HepG2 (cell line): ENCODE results near the gene SLC29A1. TPM values are rescaled to one million over a fixed set of nuclear protein-coding genes. Genes with fewer than 3 reads are reported as not detected.

Source experiments
- CCAR2 ChIP-seq: fragments of 200-400 bp; formaldehyde crosslinking; optimal IDR thresholded peaks from 2 replicates; pipeline ENCODE3; 2018; ENCODE audit warnings: low read depth, mild to moderate bottlenecking, low read length, moderate library complexity
- FIP1L1 ChIP-seq: fragments of 200-400 bp; formaldehyde crosslinking; IDR thresholded peaks from 2 replicates; pipeline ENCODE4 v1.6.1; 2018; ENCODE audit warnings: low read depth, mild to moderate bottlenecking, low read length, moderate library complexity, borderline replicate concordance; ENCODE audit not compliant: insufficient read depth
- GPN1 ChIP-seq: sonication (generic); formaldehyde crosslinking; IDR thresholded peaks from 2 replicates; pipeline ENCODE4 v1.5.1; 2020; ENCODE audit warnings: missing genetic modification reagents, borderline replicate concordance
- HNF4G ChIP-seq, 2 experiments: sonication (generic) in 1 of 2; formaldehyde crosslinking in 1 of 2; IDR thresholded peaks; 2 replicates each; pipeline versions ENCODE4 v1.4.0 to v1.6.1; 2011 to 2020; ENCODE audit warnings: borderline replicate concordance in 2 of 2, low read depth in 2 of 2, mild to moderate bottlenecking in 2 of 2, low read length in 1 of 2, missing genetic modification reagents in 1 of 2, moderate library complexity in 1 of 2
- KMT2B ChIP-seq: IDR thresholded peaks from 2 replicates; pipeline ENCODE4 v1.6.1; 2016; ENCODE audit warnings: missing genetic modification reagents, missing compliant biosample characterization
- PHF21A ChIP-seq: sonication (generic); formaldehyde crosslinking; IDR thresholded peaks from 2 replicates; pipeline ENCODE4 v1.5.0; 2020; ENCODE audit warnings: mild to moderate bottlenecking, missing genetic modification reagents
- TARDBP ChIP-seq: sonication (generic); formaldehyde crosslinking; IDR thresholded peaks from 2 replicates; pipeline ENCODE4 v1.8.0; 2022; ENCODE audit warnings: mild to moderate bottlenecking, missing genetic modification reagents
- TEAD2 ChIP-seq: sonication (generic); formaldehyde crosslinking; IDR thresholded peaks from 2 replicates; pipeline ENCODE4 v1.9.0; 2021; ENCODE audit warnings: missing genetic modification reagents
- ZNF556 ChIP-seq: sonication (generic); formaldehyde crosslinking; IDR thresholded peaks from 2 replicates; pipeline ENCODE4 v1.4.0; 2020; ENCODE audit warnings: mild to moderate bottlenecking, missing genetic modification reagents, borderline replicate concordance
- polyA plus RNA-seq, 8 experiments: library from polyadenylated mRNA; depleted of rRNA in 3 of 8; stranded (reverse) in 7 of 8; unstranded in 1 of 8; fragments of >200 nt; fragmentation: Illumina TruSeq in 4 of 8; extraction: Trizol in 4 of 8; gene quantifications; 2 replicates each; pipeline versions ENCODE4 v1.2.1 to v1.2.3, GENCODE V29; 2011 to 2016; ENCODE audit warnings: low read depth in 4 of 8, missing spikeins in 1 of 8, mixed read lengths in 1 of 8; ENCODE audit not compliant: insufficient read depth in 1 of 8
- total RNA-seq, 5 experiments: library from RNA; depleted of rRNA; stranded (reverse); fragments of >200 nt; fragmentation: Illumina TruSeq; extraction: Trizol; gene quantifications; 2 replicates each; pipeline ENCODE4 v1.2.3, GENCODE V29; 2016; ENCODE audit warnings: low read depth in 1 of 5
- TF ChIP-seq, protein P1 (sequence below): sonication (generic); formaldehyde crosslinking; IDR thresholded peaks from 2 replicates; pipeline ENCODE4 v1.4.0; 2020; ENCODE audit warnings: missing genetic modification reagents
- TF ChIP-seq, protein P2 (sequence below): sonication (generic); formaldehyde crosslinking; IDR thresholded peaks from 2 replicates; pipeline ENCODE4 v1.4.0; 2020; ENCODE audit warnings: low read depth, mild to moderate bottlenecking, missing genetic modification reagents

SLC29A1 gene
- total and polyA plus RNA-seq, 2 of the 13 experiments (the other 11 are each of a cell fraction or from before 2014, with no cell fraction given): 43.2 to 106 TPM

DNA sequence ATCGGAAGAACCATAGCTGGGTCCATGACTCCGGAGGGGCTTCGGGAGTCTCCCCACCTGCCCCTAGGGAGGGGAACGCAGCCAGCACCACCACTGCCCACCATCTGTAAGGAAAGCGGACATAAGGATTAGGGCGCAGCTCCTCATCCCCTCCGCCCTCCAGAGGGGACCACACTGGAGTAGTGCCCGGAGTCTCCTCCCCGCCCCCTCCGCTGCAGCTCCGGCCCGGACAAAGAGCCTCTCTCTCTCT, 33.3 kb downstream of the SLC29A1 start (continued):
- TF ChIP-seq, protein P1, sequence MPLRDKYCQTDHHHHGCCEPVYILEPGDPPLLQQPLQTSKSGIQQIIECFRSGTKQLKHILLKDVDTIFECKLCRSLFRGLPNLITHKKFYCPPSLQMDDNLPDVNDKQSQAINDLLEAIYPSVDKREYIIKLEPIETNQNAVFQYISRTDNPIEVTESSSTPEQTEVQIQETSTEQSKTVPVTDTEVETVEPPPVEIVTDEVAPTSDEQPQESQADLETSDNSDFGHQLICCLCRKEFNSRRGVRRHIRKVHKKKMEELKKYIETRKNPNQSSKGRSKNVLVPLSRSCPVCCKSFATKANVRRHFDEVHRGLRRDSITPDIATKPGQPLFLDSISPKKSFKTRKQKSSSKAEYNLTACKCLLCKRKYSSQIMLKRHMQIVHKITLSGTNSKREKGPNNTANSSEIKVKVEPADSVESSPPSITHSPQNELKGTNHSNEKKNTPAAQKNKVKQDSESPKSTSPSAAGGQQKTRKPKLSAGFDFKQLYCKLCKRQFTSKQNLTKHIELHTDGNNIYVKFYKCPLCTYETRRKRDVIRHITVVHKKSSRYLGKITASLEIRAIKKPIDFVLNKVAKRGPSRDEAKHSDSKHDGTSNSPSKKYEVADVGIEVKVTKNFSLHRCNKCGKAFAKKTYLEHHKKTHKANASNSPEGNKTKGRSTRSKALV (CRISPR knock-in tag): peak; percentile 81; the same call in 1 of the 2 replicates
- TF ChIP-seq GPN1 (CRISPR knock-in tag) (no peak), TEAD2 (CRISPR knock-in tag) (no peak), TARDBP (CRISPR knock-in tag) (no peak; the same call in 1 of the 2 replicates), KMT2B (no peak), FIP1L1 (no peak), ZNF556 (CRISPR knock-in tag) (no peak), CCAR2 (peak; percentile 83), HNF4G (IDR thresholded peaks at IDR 0.05; ENCODE audit: borderline replicate concordance, low read depth, low read length) (peak; percentile 55; the same call in 1 of the 2 replicates), HNF4G (CRISPR knock-in tag; IDR thresholded peaks at IDR 0.05; ENCODE audit: borderline replicate concordance, low read depth) (no peak), PHF21A (no peak)
- TF ChIP-seq, protein P2, sequence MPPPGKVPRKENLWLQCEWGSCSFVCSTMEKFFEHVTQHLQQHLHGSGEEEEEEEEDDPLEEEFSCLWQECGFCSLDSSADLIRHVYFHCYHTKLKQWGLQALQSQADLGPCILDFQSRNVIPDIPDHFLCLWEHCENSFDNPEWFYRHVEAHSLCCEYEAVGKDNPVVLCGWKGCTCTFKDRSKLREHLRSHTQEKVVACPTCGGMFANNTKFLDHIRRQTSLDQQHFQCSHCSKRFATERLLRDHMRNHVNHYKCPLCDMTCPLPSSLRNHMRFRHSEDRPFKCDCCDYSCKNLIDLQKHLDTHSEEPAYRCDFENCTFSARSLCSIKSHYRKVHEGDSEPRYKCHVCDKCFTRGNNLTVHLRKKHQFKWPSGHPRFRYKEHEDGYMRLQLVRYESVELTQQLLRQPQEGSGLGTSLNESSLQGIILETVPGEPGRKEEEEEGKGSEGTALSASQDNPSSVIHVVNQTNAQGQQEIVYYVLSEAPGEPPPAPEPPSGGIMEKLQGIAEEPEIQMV (CRISPR knock-in tag): no peak
- TF ChIP-seq, all 625 proteins: peak for 54
